ENCODE measurements around the gene NOXO1.

NOXO1 gene

GRCh38 chr16:1972490-1972877 lies 8.8 kb downstream of the NOXO1 start:
- H3K4me3 Mint-ChIP-seq = peak overlapping the region; percentile 95 to 97 (median 96)
- H3K27me3 Mint-ChIP-seq (ENCODE audit: low read depth) = peaks cover 6% of the 10 kb centered on the region
- TF ChIP-seq, protein P1, sequence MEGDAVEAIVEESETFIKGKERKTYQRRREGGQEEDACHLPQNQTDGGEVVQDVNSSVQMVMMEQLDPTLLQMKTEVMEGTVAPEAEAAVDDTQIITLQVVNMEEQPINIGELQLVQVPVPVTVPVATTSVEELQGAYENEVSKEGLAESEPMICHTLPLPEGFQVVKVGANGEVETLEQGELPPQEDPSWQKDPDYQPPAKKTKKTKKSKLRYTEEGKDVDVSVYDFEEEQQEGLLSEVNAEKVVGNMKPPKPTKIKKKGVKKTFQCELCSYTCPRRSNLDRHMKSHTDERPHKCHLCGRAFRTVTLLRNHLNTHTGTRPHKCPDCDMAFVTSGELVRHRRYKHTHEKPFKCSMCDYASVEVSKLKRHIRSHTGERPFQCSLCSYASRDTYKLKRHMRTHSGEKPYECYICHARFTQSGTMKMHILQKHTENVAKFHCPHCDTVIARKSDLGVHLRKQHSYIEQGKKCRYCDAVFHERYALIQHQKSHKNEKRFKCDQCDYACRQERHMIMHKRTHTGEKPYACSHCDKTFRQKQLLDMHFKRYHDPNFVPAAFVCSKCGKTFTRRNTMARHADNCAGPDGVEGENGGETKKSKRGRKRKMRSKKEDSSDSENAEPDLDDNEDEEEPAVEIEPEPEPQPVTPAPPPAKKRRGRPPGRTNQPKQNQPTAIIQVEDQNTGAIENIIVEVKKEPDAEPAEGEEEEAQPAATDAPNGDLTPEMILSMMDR (IDR thresholded peaks at IDR 0.05; ENCODE audit: unreplicated experiment in 3 of 3) = no peak
- no peak overlapping the region for H3K27ac Mint-ChIP-seq
- no peaks in the 10 kb centered on the region for H3K9me3 Mint-ChIP-seq
- H3K4me1 Mint-ChIP-seq = peaks cover 14% of the 10 kb centered on the region
- peaks cover 2% of the 10 kb centered on the region for H3K36me3 Mint-ChIP-seq (ENCODE audit: low read depth)

DNA sequence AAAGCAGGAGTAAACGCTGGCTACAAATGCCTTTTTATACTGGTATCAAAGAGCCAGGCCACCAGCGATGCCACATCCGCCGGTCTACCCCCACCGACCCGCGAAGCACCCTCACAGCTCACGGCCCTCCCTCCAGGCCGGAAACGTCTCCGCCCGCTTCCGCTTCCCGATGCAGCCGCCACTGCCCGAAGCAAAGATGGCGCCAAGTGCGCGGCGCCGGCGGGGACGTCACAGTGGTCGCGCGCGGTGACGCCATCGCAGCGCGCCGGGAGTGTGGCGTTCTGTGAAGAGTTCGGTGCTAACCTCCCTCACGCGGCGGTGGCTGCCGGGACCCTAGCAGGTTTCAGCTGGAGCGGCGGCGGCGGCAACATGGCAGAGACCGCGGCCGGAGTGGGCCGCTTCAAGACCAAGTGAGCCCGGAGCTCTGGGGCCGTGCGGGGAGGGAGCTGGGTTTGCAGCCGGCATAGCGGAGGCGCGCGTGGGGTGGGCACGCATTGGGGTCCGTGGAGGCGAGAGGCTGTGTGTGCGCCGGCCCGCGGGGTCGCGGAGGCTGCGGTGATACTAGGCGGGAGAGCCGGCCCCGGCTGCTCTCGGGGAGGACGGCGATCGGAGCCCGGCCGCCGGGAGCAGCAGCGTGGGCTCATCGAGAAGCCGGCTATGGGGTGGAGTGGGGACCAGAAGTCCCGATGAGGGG lies 9.3 kb downstream of the NOXO1 start, which contains the start of gene TBL3:
TSS of gene TBL3 (plus strand) at position 258 of the 694 bp plus-strand sequence. CDS start at position 370, 112 bp downstream.
- Mint-ChIP-seq H3K4me1 (peaks cover 14% of the 10 kb centered on the region), H3K4me3 (peak within 1 kb of the TSS; percentile 95 to 97 (median 96)), H3K9me3 (no peaks in the 10 kb centered on the region), H3K27ac (peak within 1 kb of the TSS; percentile 92 to 99 (median 95)), H3K27me3 (ENCODE audit: low read depth) (peaks cover 4% of the 10 kb centered on the region), H3K36me3 (ENCODE audit: low read depth) (no peaks in the 10 kb centered on the region)
- TF ChIP-seq, protein P1 (IDR thresholded peaks at IDR 0.05; ENCODE audit: unreplicated experiment in 3 of 3) = no peak

DNA sequence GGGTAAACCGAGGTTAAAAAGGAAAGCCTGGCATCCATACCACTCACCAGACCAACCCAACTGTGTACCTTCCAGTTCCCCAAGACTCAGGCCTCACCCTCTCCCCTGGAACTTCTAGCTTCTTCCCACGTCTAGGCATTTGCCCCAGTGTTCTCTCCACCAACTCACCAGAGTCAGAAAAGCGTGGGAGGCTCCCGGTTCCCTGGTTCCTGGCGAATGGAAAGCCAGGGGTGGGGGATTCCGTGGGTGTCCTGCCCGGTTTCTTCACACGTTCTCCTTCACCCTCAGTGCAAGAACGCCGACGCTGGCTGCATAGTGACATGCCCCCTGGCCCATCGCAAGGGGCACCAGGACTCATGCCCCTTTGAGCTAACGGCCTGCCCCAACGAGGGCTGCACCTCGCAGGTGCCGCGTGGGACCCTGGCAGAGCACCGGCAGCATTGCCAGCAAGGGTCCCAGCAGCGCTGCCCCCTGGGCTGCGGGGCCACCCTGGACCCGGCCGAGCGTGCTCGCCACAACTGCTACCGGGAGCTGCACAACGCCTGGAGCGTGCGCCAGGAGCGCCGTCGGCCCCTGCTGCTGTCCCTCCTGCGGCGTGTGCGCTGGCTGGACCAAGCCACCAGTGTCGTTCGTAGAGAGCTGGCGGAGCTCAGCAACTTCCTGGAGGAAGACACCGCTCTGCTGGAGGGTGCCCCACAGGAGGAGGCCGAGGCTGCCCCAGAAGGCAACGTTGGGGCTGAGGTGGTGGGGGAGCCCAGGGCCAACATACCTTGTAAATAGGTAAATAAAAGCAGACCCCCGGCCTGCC lies 12.9 kb downstream of the NOXO1 start:
- TF ChIP-seq, protein P1 (IDR thresholded peaks at IDR 0.05; ENCODE audit: unreplicated experiment in 3 of 3) = no peak
- H3K4me1 Mint-ChIP-seq = peaks cover 23% of the 10 kb centered on the region

GRCh38 chr16:1966460-1966859 lies 14.8 kb downstream of the NOXO1 start, which contains the start of gene RNF151:
Gene RNF151 (plus strand): TSS chr16:1966856. CDS start chr16:1966882, 26 bp downstream.
- Mint-ChIP-seq H3K4me1 (peaks cover 16% of the 10 kb centered on the region), H3K27me3 (ENCODE audit: low read depth) (peaks cover 1% of the 10 kb centered on the region), H3K27ac (peak within 1 kb of the TSS; percentile 75 to 96 (median 95)), H3K4me3 (peak within 1 kb of the TSS; percentile 95 to 99 (median 96)), H3K36me3 (ENCODE audit: low read depth) (peaks cover 23% of the 10 kb centered on the region), H3K9me3 (no peaks in the 10 kb centered on the region)
- TF ChIP-seq, protein P1 (IDR thresholded peaks at IDR 0.05; ENCODE audit: unreplicated experiment in 3 of 3) = no peak

More for the DNA sequence above, 12.9 kb downstream of the NOXO1 start:
- peaks cover 9% of the 10 kb centered on the region for H3K36me3 Mint-ChIP-seq (ENCODE audit: low read depth)
- no peak overlapping the region for H3K27ac Mint-ChIP-seq
- H3K4me3 Mint-ChIP-seq = peak overlapping the region; percentile 23 to 78 (median 70)
- no peaks in the 10 kb centered on the region for H3K9me3 Mint-ChIP-seq
- H3K27me3 Mint-ChIP-seq (ENCODE audit: low read depth) = peaks cover 4% of the 10 kb centered on the region

DNA sequence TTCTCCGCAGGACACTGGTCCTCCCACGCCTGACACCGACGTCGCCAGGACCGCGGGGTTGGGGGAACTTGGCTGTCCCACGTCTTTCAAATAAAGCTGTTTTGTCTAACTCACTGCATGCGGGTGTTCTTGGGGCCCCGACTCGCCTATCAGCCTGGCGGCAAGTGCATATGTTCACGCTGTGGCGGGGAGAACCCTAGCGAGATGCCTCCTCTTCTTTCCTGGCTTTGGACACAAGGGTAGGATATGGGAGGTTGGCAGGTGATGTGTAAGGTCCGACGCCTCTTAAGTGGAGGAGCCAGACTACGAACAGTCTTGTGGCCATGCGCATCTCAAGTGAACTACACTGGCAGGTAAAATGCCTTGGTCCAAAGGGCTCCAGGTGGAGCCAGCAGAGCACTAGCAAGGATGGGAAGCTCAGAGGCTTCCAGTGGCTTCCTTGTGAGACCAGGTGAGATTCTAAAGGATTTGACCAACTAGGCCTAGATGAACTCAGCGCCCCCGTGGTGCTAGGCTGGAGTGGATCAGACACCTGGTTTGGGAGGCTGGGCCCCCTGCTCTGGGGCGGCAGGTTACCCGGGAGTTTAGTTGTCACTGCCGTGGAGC lies 15.8 kb downstream of the NOXO1 start:
- no peaks in the 10 kb centered on the region for H3K9me3 Mint-ChIP-seq
- TF ChIP-seq, protein P1 (IDR thresholded peaks at IDR 0.05; ENCODE audit: unreplicated experiment in 3 of 3) = no peak
- peaks cover 30% of the 10 kb centered on the region for H3K36me3 Mint-ChIP-seq (ENCODE audit: low read depth)
- H3K27ac Mint-ChIP-seq = peak overlapping the region; percentile 75 to 96 (median 95)
- H3K4me3 Mint-ChIP-seq = peak overlapping the region; percentile 95 to 99 (median 96)
- H3K27me3 Mint-ChIP-seq (ENCODE audit: low read depth) = peaks cover 6% of the 10 kb centered on the region
- peaks cover 23% of the 10 kb centered on the region for H3K4me1 Mint-ChIP-seq

Data from nephron (organoid).